Measurements from ENCODE around the gene MCTP1.

- TF ChIP-seq CEBPB (IDR thresholded peaks at IDR 0.05) (no peak), REST (IDR thresholded peaks at IDR 0.05; ENCODE audit: low read depth) (no peak), FOXM1 (IDR thresholded peaks at IDR 0.05; ENCODE audit: borderline replicate concordance, low read depth) (no peak), TEAD4 (IDR thresholded peaks at IDR 0.05) (no peak), NFIC (IDR thresholded peaks at IDR 0.05) (no peak), YY1 (IDR thresholded peaks at IDR 0.05; ENCODE audit: low read depth) (no peak), CREB1 (IDR thresholded peaks at IDR 0.05; ENCODE audit: low read depth) (no peak)
Observed at GRCh38 chr5:94705427-94705826, 579.5 kb downstream of the MCTP1 start.
